Osteoblast (primary cell): ENCODE measurements around the gene PI4KA. TPM values are rescaled to one million over a fixed set of nuclear protein-coding genes. Genes with fewer than 3 reads are reported as not detected.

Source experiments
- DNase-seq: peaks from one replicate; pipeline ENCODE4 v3.0.0; 2011; ENCODE audit warnings: low spot score, mixed read lengths; ENCODE audit not compliant: insufficient read length; ENCODE audit errors: missing footprints
- H2AFZ ChIP-seq: 2 replicates; pipeline ENCODE4 v1.6.0; 2011; ENCODE audit warnings: mild to moderate bottlenecking, low read length
- H3K27ac ChIP-seq: 2 replicates; pipeline ENCODE4 v1.5.1; 2011; ENCODE audit warnings: mild to moderate bottlenecking, low read depth, low read length, moderate library complexity
- H3K27me3 ChIP-seq: 2 replicates; pipeline ENCODE4 v1.6.0; 2012; ENCODE audit warnings: mild to moderate bottlenecking, control low read depth, inconsistent platforms, low read length, moderate library complexity; ENCODE audit not compliant: insufficient read depth
- H3K36me3 ChIP-seq: 2 replicates; pipeline ENCODE4 v1.5.1; 2011; ENCODE audit warnings: mild to moderate bottlenecking, low read length, control low read depth, moderate library complexity; ENCODE audit not compliant: insufficient read depth
- H3K4me1 ChIP-seq: 2 replicates; pipeline ENCODE4 v1.5.1; 2011; ENCODE audit warnings: mild to moderate bottlenecking, low read length, control low read depth, moderate library complexity; ENCODE audit not compliant: insufficient read depth
- H3K4me2 ChIP-seq: 2 replicates; pipeline ENCODE4 v1.6.0; 2011; ENCODE audit warnings: mild to moderate bottlenecking, low read length; ENCODE audit not compliant: insufficient read depth
- H3K4me3 ChIP-seq: fragments of 200-600 bp; sonication (generic); 3 replicates; pipeline ENCODE4 v1.5.1; 2012; ENCODE audit warnings: mild to moderate bottlenecking, low read length, inconsistent platforms; ENCODE audit not compliant: insufficient read depth
- H3K79me2 ChIP-seq: 2 replicates; pipeline ENCODE4 v1.6.0; 2012; ENCODE audit warnings: mild to moderate bottlenecking, low read length, control low read depth, inconsistent platforms; ENCODE audit not compliant: insufficient read depth
- H3K9me3 ChIP-seq: 2 replicates; pipeline ENCODE4 v1.5.1; 2011; ENCODE audit warnings: low read depth, low read length, control low read depth
- H4K20me1 ChIP-seq: 2 replicates; pipeline ENCODE4 v1.6.0; 2012; ENCODE audit warnings: mild to moderate bottlenecking, low read length, control low read depth; ENCODE audit not compliant: insufficient read depth
- total RNA-seq: library from RNA; depleted of rRNA; stranded (reverse); fragments of >200 nt; gene quantifications from 2 replicates; pipeline ENCODE4 v1.2.3, GENCODE V29; 2012
- TF ChIP-seq, protein P1 (sequence below): IDR thresholded peaks from 2 replicates; pipeline ENCODE4 v1.5.1; 2011; ENCODE audit warnings: mild to moderate bottlenecking, low read depth, low read length, moderate library complexity; ENCODE audit errors: extremely low read depth

PI4KA gene
- total RNA-seq, 1 donor: 61.9 TPM

GRCh38 chr22:20750461-20751184 is 108.0 kb downstream of the PI4KA start:
- Histone ChIP-seq H2AFZ (no peak overlapping the region), H3K36me3 (peaks cover 34% of the 10 kb centered on the region), H3K4me2 (peak overlapping the region; percentile 39)

GRCh38 chr22:20749453-20749852 is 109.2 kb downstream of the PI4KA start:
- Histone ChIP-seq H3K4me1 (peaks cover 19% of the 10 kb centered on the region), H3K27ac (no peak overlapping the region), H3K36me3 (peaks cover 41% of the 10 kb centered on the region), H3K79me2 (no peaks in the 10 kb centered on the region), H3K4me2 (no peak overlapping the region), H3K27me3 (no peaks in the 10 kb centered on the region), H2AFZ (no peak overlapping the region), H3K4me3 (no peak overlapping the region), H3K9me3 (no peaks in the 10 kb centered on the region), H4K20me1 (peaks cover 2% of the 10 kb centered on the region)
- DNase-seq: peak; percentile 38
- TF ChIP-seq, protein P1, sequence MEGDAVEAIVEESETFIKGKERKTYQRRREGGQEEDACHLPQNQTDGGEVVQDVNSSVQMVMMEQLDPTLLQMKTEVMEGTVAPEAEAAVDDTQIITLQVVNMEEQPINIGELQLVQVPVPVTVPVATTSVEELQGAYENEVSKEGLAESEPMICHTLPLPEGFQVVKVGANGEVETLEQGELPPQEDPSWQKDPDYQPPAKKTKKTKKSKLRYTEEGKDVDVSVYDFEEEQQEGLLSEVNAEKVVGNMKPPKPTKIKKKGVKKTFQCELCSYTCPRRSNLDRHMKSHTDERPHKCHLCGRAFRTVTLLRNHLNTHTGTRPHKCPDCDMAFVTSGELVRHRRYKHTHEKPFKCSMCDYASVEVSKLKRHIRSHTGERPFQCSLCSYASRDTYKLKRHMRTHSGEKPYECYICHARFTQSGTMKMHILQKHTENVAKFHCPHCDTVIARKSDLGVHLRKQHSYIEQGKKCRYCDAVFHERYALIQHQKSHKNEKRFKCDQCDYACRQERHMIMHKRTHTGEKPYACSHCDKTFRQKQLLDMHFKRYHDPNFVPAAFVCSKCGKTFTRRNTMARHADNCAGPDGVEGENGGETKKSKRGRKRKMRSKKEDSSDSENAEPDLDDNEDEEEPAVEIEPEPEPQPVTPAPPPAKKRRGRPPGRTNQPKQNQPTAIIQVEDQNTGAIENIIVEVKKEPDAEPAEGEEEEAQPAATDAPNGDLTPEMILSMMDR: no peak

More at GRCh38 chr22:20750461-20751184, 108.0 kb downstream of the PI4KA start:
- H4K20me1 ChIP-seq: peaks cover 2% of the 10 kb centered on the region
- TF ChIP-seq, protein P1: no peak
- DNase-seq: peak; percentile 97
- no peaks in the 10 kb centered on the region for H3K27me3 ChIP-seq
- H3K9me3 ChIP-seq: no peaks in the 10 kb centered on the region
- H3K4me1 ChIP-seq: peaks cover 19% of the 10 kb centered on the region
- no peaks in the 10 kb centered on the region for H3K79me2 ChIP-seq
- peak overlapping the region; percentile 11 for H3K4me3 ChIP-seq
- peak overlapping the region; percentile 13 for H3K27ac ChIP-seq

DNA sequence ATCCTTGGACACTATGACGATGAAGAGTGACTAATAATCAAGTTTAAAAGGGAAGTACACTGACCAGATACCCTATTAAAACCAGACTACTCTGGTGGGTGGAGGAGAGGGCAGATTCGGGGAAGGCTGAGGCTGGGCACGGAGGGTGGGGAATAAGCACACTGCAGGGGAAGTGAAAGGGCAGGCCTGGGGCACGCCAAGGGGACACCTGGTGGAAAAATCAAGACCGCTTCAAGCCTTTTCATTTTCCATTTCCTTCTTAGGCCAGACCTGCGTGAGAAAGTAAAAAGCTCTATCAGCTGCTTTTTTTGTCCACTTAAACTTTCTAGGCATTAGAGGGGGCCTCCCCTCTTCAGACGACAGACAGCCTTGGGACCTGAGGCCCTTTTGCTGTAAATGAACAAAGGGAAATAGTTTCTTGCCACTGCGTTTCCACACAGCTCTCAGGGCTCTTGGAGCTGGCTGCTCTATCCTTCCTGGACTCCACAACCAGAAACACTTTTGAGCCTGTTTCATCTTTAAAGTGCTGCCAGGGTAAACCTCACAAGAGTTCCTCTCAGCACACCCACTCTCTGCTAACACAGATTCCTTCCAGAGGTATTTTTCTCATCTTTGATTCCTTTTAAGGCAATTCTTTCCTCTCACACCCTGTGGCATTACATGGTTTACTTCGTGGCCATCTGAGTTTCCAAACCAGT is 109.7 kb downstream of the PI4KA start:
- peaks cover 19% of the 10 kb centered on the region for H3K4me1 ChIP-seq
- TF ChIP-seq, protein P1: no peak
- H3K79me2 ChIP-seq: no peaks in the 10 kb centered on the region
- H3K36me3 ChIP-seq: peaks cover 44% of the 10 kb centered on the region
- H3K4me3 ChIP-seq: no peak overlapping the region
- peak; percentile 35 for DNase-seq
- no peaks in the 10 kb centered on the region for H3K9me3 ChIP-seq
- no peaks in the 10 kb centered on the region for H3K27me3 ChIP-seq
- no peak overlapping the region for H3K4me2 ChIP-seq
- peak overlapping the region; percentile 26 for H3K27ac ChIP-seq
- H4K20me1 ChIP-seq: peaks cover 2% of the 10 kb centered on the region
- H2AFZ ChIP-seq: no peak overlapping the region

GRCh38 chr22:20748082-20748481 is 110.5 kb downstream of the PI4KA start:
- no peaks in the 10 kb centered on the region for H3K9me3 ChIP-seq
- DNase-seq: peak; percentile 26
- TF ChIP-seq, protein P1: no peak
- H3K4me1 ChIP-seq: peaks cover 19% of the 10 kb centered on the region
- no peak overlapping the region for H3K4me2 ChIP-seq
- H3K27ac ChIP-seq: no peak overlapping the region
- no peak overlapping the region for H3K4me3 ChIP-seq
- no peaks in the 10 kb centered on the region for H3K79me2 ChIP-seq
- peaks cover 2% of the 10 kb centered on the region for H4K20me1 ChIP-seq
- no peak overlapping the region for H2AFZ ChIP-seq
- peaks cover 44% of the 10 kb centered on the region for H3K36me3 ChIP-seq
- no peaks in the 10 kb centered on the region for H3K27me3 ChIP-seq
